NCI-H2029 treated with DMSO at 0.1 percent for 48 hours (cell line): Measurements from ENCODE around the gene XRRA1.
"Not testable (repeated sequence)": the region's sequence is repeated elsewhere in the genome, so short reads cannot be mapped to it uniquely, and the experiment has no call there.

ENCODE experiments used
- DNase-seq: peaks from one replicate; lab custom pipeline; 2025; lab: John Stamatoyannopoulos, UW

Gene XRRA1

DNA sequence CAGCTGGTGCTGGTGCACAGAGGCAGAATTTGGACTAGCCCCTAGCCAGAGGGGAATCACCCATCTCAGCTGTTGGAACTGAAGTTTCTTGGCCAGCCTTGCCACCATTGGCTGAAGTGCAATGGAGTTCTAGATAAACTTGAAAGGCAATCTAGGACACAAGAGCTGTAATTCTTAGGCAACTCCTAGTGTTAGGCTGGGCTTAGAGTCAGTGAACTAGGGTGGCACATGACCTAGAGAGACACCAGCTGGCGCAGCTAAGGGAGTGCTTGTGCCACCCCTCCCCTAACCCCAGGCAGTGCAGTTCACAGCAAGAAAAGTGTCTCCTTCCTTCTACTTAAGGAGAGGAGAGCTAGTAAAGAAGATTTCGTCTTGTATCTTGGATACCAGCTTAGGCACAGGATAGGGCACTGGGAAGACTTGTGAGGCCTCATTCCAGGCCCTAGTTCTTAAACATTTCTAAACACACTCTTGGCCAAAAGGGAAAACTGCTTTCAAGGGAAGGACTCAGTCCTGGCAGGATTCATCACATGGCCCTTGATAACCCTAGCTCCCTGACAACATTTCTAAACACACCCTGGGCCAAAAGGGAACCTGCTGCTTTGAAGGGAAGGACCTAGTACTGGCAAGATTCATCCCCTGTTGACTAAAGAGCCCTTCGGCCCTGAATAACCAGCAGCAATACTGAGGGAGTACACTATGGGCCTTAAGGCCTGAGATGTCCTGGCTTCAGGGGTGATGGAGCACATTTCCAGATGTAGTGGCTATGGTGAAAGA is 53.4 kb downstream of the XRRA1 start:
- DNase-seq, result no peak

GRCh38 chr11:74893015-74893414 is 55.9 kb downstream of the XRRA1 start:
- not testable (repeated sequence) for DNase-seq

- DNase-seq, result no peak
Measured at GRCh38 chr11:74877132-74877531, 71.8 kb downstream of the XRRA1 start.

DNA sequence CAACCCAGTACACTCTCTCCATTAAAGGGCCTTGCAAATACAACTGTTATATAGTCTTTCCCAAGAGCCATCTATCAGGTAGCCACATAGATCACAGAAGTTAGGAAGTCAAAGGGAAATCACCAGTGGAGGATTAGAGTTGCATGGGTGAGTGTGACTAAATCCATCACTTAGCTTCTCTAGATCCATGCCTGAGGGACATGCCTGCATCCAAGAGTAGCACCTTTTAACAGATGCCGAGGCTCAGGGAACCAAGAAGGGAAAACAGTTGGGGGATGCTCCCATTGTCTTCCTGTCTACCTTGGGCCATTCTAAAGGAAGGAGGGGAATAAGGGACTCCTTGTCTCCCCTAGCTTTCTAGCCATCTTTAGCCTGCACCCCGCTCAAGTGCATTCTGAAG is 77.9 kb downstream of the XRRA1 start:
- no peak for DNase-seq

DNA sequence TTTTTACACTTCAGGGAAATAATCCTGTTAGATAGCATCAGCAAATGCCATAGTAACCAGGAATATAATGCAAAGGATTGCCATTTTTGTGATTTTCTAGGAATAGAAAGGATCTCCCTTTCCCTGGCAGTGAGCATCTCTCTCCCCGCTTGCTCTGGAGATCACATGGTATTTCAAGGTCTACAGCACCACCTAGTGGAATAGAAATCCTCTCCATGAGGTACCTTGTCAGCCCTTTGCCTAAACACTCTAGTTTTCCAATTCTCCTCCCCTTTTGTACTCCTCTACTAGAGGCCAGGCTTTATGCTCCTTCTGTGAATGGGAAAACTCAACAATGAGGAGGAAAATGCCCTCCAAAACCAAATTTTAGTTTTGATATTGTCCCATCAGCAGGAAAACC is 78.4 kb downstream of the XRRA1 start:
- DNase-seq, result no peak

- no peak for DNase-seq
Measured at GRCh38 chr11:74866557-74866956, 82.3 kb downstream of the XRRA1 start.

GRCh38 chr11:74863410-74863809 is 85.5 kb downstream of the XRRA1 start:
- DNase-seq, result no peak

DNA sequence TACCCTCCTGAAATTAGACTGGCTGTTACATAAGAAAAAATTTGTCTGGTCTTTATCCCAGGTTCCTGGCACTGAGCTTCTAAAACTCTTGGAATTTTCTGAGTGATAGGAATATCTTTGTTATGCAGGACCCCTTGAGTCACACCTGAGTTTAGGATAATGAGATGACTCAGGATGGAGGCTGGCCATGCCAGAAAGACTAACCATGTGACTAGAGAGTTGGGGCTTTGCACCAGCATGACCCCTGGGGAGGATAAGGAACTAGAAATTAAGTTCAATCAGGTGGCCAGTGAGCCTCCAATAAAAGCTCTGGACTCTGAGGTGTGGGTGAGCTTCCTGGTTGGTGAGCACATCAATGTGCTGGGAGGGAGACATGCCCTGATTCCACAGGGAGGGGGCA is 88.1 kb downstream of the XRRA1 start:
- DNase-seq, result no peak

DNA sequence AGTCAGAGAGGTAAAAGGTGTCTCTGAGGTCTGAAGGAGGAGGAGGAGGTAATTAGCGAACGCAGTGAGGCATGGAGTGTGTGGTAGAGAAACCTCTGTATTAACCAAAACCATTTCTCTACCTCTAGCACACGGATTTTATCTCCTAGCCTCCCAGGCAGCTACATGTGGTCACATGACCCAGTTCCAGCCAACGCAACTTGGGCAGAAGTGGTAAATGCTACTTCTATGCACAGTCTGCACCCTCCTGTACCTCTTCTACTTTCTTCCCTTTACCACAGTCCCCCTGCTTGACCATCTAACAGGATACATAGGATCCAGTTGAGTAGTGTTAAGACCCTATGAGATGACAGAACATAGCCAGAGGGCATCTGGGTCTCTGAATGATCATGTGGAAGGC is 95.7 kb downstream of the XRRA1 start:
- DNase-seq, result no peak

- DNase-seq, result no peak
Measured at GRCh38 chr11:74849525-74850391, 99.1 kb downstream of the XRRA1 start.

DNA sequence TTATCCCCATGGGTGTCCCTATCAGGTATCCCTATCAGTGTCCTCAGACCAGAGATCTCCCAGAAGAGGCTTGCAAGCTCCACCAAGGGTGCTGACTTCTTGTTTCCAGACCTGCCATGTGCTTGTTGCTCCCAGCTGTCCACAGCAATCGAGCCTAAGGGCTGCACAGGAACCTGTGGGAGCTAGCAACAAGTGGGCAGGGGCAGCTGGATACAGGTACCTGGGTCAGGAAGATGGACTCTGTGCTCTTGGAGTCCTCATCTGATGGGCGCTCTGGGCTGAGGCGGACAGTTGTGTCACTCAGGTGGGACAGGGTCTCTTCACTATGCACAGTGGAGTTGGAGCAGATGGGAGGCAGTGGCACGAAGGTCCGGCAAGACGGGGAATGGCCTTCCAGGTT is 101.0 kb downstream of the XRRA1 start:
- DNase-seq, result no peak

DNA sequence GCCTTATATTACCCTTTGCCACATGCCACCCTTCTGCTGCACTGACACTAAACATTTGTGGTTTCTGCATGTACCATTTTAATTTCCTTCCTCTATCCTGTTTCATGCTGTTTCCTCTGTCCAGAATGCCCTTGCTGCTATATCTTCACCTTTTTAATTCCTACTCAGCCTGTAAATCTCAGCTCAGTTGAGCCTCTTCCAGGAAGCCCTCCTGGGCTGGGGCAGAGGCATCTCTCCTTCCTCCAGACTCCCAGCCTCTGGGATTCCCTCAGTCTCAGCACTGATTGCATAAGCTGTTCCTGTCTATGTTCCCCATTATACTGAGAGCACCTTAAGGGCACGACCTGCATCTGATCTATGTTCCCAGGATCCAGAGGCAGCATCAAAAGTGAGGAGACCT is 101.5 kb downstream of the XRRA1 start:
- DNase-seq, result no peak

DNA sequence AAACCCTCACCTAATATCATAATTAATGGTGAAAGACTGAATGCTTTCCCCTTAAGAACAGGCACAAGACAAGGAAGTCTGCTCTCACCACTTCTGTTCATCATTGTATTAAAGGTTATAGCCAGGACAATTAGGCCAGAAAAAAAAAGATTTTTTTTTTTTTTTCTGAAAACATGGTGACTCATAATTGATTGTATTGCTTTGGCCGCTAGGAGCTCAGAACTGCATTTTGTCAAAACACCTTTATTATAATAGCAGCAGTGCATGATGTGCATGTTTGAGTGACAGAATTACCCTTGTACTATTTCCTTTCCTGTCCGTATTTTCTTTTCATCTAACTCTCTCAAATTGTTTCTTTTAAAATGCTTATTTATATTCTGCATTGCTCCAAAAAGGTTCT is 102.1 kb downstream of the XRRA1 start:
- no peak for DNase-seq

GRCh38 chr11:74845978-74846517 is 102.8 kb downstream of the XRRA1 start:
- no peak for DNase-seq

DNA sequence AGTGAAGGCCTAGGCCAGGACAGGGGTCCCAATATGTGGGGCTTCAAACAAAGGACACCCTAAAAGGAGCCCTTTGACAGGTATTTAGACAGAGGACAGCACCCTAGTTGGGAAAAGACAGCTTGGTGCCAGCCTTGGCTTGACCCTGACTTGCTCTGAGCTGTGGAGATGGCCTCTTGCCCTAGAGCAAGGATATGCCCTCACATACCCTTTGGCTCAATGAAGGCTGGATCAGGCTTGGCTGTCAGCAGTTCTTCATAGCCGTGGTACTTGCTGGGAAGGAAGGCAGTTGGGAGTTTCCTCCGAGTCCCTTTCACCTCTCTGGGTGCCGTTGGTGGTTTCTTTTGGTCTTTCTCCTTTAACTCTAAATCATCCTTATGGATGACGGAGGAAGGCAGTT is 104.0 kb downstream of the XRRA1 start:
- DNase-seq, result no peak

DNA sequence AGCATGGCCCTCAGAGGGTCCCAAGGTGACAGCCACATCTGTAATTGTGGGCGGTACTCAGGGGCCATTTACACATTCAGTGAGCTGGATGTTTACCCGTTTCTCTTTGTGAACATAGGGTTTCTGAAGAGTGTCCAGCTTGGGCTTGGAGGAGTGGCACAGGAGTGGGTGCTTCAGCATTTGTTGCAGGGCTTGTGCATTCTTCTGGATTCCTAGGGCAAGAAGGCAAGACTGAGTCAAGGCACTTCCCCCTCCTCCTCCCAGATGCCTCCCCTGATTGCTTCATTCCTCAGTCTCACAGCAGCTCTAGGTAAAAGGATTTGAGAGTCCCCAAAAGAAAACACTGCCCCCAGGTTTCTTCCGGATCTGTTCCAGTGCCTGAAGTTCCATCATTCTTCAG is 104.8 kb downstream of the XRRA1 start:
- no peak for DNase-seq

DNA sequence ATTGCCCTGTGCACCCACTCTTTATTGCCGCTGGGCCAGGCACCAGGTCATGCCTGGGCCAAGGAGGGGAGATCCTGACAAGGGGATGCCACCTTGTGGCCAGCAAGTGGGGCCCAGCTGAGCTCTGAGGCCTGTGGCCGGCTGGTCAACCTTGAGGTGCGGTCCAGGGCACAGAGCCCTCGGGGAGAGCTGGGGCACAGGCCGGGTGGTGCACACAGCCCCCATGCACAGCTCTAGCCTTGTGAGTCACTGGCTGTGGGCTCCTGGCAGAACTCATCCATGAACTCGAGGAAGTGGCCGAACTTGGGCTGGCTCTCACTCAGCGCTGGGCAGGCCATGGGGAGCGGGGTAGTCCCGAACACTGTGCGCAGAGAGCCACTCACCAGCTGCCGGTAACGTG is 105.9 kb downstream of the XRRA1 start:
- DNase-seq, result no peak

DNA sequence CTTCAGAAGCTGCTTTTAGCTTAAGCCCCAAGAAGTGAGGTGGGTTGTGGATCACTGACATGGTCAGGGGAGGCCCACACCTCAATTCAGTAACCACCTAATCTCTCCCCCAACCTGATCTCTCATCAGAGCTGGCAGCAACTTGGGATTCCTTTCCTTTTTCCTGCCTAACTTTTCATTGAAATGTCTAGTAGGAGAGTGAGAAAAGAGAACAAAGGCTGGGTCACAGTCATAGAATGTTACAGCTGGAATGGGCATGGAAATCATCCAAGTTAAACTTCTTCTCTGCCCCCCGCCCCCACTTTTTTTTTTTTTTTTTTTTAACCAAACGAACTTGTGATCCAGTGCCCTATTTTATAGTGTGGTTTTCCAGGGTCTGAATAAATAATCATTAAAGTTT is 108.4 kb downstream of the XRRA1 start:
- no peak for DNase-seq

- DNase-seq, result no peak
Measured at GRCh38 chr11:74839971-74840370, 108.9 kb downstream of the XRRA1 start.

GRCh38 chr11:74839446-74839845 is 109.4 kb downstream of the XRRA1 start:
- no peak for DNase-seq

DNA sequence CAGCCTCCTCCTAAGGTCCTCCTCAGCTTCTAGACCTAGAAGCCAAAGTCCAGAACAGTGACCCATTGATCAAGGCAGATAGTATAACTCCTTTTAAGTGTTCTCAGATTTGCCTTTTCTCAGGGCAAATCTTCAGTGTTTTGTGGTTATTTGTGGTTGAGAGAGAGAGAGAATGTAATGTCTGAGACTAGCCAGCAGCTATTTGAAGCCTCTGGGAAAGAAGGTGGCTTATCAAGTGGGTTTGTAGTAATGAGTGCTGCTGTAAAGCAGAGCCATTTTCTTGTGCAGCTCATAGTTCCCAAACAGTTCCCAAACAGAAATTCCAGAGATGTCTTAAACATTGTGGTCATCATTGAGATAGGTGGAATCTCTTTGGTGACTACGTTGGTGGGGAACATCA is 110.7 kb downstream of the XRRA1 start:
- DNase-seq, result no peak

GRCh38 chr11:74837191-74837590 is 111.7 kb downstream of the XRRA1 start:
- DNase-seq, result no peak

GRCh38 chr11:74826901-74827300 is 122.0 kb downstream of the XRRA1 start:
- DNase-seq, result no peak
